ENCODE results near the gene ZNF768.
"Not testable (repeated sequence)": the region's sequence is repeated elsewhere in the genome, so short reads cannot be mapped to it uniquely, and the experiment has no call there.

Gene ZNF768

DNA sequence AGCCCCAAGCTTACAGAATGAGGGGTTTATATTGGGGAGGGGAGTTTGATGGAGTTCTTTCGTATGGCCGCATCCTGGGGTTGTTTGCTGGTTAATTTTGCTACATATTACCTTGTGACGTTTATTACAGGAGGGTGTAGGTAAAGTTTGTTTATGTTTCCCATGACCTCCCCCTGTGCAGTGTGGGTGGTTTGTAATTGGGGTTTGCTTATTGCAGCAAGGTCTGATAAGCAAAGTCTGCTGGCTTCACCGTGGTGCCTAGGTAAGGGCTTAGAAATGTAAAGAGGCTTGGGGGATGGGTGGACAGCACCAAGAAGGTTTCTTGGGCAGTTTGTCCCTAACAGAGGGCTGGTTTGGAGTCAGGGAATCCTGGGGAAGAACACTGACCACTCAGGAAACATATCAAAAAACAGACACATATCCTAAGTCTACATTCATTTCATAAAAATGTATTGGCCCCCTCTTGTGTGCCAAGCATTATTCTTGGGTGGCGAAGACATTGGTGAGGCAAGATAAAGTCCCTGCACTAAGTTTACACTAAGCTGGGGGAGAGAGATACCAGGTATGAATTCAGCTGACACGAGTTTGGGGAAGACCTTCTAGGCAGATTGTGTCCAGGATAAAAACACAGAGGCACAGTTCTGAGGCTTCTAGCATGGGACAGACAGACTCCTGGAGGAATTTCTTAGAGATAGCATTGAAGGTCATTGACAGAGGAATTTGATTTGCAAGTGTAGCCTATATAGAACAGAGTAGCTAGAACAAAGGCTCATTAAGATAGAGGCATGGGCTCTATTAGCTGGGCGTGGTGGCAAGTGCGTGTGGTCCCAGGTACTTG is 22.3 kb upstream of the ZNF768 start:
- no peak for TF ChIP-seq CTCF (IDR thresholded peaks at IDR 0.05; ENCODE audit: low read depth, low read length)
- no peak overlapping the region for H3K4me3 ChIP-seq (replicated peaks in 1 of 2; ENCODE audit: low read depth in 2 of 2, low read length in 2 of 2)
- DNase-seq (ENCODE audit: low read depth in 2 of 2), result no peak

DNA sequence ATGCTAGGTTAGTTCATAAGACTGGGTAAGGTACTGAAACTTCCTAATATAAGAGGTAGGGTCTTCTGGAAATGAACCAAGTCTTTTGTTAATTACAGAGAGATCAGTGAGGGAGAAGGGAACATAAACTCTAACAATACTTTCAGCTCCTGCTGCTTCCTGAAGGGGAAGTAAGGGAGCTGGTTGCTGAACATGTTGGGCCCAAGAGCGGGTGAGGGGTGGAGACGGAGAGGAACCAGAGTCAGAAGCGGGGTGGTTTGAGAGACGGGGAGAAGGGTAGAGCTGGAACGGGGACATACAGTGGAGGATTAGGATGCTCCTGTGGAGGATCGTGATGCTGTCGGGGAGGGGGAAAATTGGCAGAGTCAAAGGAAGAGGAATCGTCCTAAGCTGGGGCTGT is 19.7 kb upstream of the ZNF768 start:
- TF ChIP-seq CTCF (IDR thresholded peaks at IDR 0.05; ENCODE audit: low read depth, low read length), result no peak
- DNase-seq (ENCODE audit: low read depth in 2 of 2), result no peak

GRCh38 chr16:30543067-30543466 is 16.7 kb upstream of the ZNF768 start:
- DNase-seq (ENCODE audit: low read depth in 2 of 2), result no peak
- H3K4me3 ChIP-seq (replicated peaks in 1 of 2; ENCODE audit: low read depth in 2 of 2, low read length in 2 of 2), result no peak overlapping the region

More for the DNA sequence above, 19.7 kb upstream of the ZNF768 start:
- H3K4me3 ChIP-seq (replicated peaks in 1 of 2; ENCODE audit: low read depth in 2 of 2, low read length in 2 of 2), result no peak overlapping the region

DNA sequence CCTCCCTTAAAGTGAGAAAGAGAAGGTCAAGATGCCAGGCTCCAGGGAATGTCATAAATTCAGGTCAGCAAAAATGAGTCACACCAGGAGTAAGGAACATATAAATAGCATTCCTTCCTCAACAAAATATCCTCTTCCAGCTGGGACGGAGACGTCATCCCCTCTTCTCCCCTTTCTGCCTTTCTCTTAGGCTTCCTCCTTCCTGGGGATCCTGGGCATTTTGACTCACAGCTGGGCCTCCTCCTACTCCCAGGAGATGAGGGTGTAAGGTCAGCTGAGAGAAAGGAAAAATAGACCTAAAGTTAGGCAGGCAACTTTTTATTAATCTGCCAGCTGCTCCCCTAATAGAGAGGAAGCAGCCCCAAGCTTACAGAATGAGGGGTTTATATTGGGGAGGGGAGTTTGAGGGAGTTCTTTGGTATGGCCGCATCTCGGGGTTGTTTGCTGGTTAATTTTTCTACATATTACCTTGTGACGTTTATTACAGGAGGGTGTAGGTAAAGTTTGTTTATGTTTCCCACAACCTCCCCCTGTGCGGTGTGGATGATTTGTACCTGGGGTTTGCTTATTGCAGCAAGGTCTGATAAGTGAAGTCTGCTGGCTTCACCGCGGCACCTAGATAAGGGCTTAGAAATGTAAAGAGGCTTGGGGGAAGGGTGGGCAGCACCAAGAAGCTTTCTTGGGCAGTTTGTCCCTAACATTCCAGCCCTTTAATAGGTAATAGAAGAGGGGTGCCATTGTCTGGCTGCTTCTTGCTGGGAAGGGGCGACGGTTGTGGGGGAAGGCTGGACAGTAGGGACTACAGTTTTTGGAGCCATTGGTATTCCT is 15.3 kb upstream of the ZNF768 start:
- DNase-seq (ENCODE audit: low read depth in 2 of 2), result peak; percentile 79
- no peak for TF ChIP-seq CTCF (IDR thresholded peaks at IDR 0.05; ENCODE audit: low read depth, low read length)
- H3K4me3 ChIP-seq (replicated peaks in 1 of 2; ENCODE audit: low read depth in 2 of 2, low read length in 2 of 2), result no peak overlapping the region

More at GRCh38 chr16:30543067-30543466, 16.7 kb upstream of the ZNF768 start:
- TF ChIP-seq CTCF (IDR thresholded peaks at IDR 0.05; ENCODE audit: low read depth, low read length), result no peak

GRCh38 chr16:30540916-30541464 is 14.6 kb upstream of the ZNF768 start:
- not testable (repeated sequence) for H3K4me3 ChIP-seq (replicated peaks in 1 of 2; ENCODE audit: low read depth in 2 of 2, low read length in 2 of 2); DNase-seq (ENCODE audit: low read depth in 2 of 2)

DNA sequence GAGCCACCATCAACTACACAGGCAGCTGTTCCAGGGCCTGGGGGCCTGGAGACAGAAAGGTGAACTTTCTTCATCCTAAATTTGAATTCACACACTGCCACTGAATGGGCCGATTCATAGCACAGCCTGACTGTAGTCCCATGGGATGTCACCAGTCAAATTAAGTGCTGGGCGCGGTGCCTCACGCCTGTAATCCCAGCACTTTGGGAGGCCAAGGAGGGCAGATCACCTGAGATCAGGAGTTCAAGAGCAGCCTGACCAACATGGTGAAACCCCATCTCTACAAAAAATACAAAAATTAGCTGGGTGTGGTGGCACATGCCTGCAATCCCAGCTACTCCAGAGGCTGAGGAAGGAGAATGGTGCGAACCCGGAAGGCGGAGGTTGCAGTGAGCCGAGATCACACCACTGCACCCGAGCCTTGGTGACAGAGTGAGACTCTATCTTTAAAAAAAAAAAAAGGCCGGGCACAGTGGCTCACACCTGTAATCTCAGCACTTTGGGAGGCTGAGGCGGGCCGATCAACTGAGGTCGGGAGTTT is 13.7 kb upstream of the ZNF768 start:
- not testable (repeated sequence) for DNase-seq (ENCODE audit: low read depth in 2 of 2); H3K4me3 ChIP-seq (replicated peaks in 1 of 2; ENCODE audit: low read depth in 2 of 2, low read length in 2 of 2)

DNA sequence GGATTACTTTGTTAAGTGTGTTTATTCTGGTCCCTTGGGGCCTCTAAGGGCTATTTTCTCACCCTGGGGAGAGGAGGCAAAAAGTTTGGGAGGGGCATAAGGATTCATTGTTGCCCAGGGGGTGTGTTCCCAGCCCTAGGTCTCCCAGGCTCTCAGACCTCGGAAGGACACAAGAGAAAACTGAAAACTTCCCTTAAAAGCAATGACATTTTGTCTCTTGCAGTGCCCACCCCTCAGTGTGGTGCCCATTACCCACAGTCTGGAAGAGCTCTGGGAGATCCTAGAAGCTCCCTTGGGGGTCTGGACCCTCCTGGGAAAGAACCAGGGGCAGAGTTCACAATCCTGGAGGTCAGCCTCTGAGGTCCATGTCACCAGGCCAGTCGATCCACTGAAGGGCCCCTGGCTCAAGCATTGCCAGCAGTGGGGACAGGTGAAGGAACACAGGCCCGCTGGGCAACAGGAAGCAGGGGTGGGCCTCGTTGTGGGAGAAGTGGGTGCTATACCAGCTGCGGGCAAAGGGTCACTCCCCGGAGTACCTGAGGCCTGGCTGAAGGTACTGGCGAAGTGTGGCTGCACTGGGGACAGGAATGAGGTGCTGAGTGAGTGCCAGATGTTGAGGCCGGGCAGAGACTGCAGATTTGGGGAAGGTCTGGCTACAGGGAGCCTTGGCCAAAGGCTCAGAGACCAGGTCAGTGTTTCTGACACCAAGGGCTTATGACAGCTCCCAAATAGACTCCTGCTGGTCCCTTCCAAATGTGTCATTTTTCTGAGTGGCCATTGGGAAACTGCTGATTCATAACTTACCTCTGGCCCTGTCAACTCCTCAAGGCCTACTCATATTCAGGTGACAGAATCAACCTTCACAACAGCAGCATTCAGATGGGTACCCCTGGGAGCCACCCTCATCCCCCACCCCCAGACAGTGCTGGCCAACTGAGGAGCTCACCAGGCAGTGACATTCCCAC is 12.9 kb upstream of the ZNF768 start:
- TF ChIP-seq CTCF (IDR thresholded peaks at IDR 0.05; ENCODE audit: low read depth, low read length), result no peak
- no peak overlapping the region for H3K4me3 ChIP-seq (replicated peaks in 1 of 2; ENCODE audit: low read depth in 2 of 2, low read length in 2 of 2)
- DNase-seq (ENCODE audit: low read depth in 2 of 2), result no peak

- not testable (repeated sequence) for H3K4me3 ChIP-seq (replicated peaks in 1 of 2; ENCODE audit: low read depth in 2 of 2, low read length in 2 of 2); DNase-seq (ENCODE audit: low read depth in 2 of 2)
These were observed 10.1 kb upstream of the ZNF768 start for GRCh38 chr16:30536391-30537024.
